ENCODE results near the gene HOXA10.

The HOXA10 gene

GRCh38 chr7:27203964-27204594 lies 30.0 kb upstream of the HOXA10 start:
- no peak for DNase-seq (ENCODE audit: low read depth)

- no peak for DNase-seq (ENCODE audit: low read depth)
Observed at GRCh38 chr7:27203365-27203953, 29.3 kb upstream of the HOXA10 start.

GRCh38 chr7:27202862-27203134 lies 28.7 kb upstream of the HOXA10 start:
- no peak for DNase-seq (ENCODE audit: low read depth)

GRCh38 chr7:27202018-27202861 lies 28.1 kb upstream of the HOXA10 start:
- no peak for DNase-seq (ENCODE audit: low read depth)

DNA sequence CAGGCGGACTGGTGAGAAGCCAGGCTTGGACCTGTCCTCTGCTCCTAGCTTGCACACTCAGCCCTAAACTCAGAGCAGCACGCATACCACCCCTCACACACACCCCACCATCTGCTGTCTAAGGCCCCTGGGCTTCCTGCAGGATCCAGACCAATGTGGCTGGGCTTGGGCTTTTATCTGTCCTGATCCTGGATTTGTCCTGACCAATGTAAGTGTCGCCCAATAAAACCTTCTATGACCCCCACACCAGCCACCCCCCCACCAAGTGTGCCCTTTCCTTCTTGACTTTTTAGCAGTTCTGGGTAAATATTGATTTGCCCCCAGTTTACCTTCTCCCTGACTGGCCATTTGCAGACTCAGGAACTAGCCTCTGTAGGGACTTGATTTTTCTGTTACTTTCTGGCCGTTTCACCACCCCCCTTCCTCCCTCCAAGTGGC lies 27.5 kb upstream of the HOXA10 start:
- DNase-seq (ENCODE audit: low read depth): no peak

DNA sequence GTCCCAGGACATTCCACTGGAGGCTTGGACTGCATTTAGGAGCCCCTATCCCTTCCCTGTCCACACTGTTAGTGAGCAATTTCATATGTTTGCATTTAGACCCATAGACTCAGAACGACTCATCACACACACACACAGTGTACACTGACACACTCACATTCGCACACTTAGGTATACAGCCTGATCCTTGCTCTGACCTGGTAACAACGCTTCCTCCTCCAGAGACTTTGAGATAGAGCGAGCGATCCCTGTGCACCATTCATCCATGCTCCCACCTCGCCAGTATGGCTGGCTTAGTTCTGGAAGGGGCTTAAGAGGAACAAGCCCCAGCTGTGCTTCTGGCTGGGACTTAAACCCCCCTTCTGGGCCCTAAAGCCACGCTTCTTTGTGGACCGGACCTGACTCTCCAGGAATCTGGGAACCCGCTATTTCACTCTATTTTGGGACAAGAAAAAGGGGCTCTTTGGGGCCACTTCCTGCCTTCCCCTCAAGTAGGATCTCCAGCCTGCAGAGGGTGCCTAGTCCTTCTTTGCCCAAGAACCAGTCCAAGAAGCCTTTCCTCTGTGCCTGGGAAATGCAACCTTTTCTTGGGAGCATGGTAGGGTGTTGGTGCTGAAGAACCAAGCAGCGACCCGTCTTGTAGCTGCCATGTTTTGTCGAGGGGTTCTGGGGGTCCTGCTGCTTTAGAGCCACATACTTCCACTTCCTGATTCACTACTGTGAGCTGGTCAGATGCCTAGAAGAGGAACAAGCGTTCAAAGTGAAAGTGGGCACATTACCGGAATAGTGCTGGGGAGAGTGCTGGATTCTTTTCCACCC lies 26.9 kb upstream of the HOXA10 start:
- DNase-seq (ENCODE audit: low read depth): no peak

- no peak for DNase-seq (ENCODE audit: low read depth)
Observed at GRCh38 chr7:27199849-27200760, 26.0 kb upstream of the HOXA10 start, which contains the start of gene HOXA13. TSS of gene HOXA13 (minus strand) at chr7:27200091. CDS start at chr7:27200077, 14 bp downstream.

DNA sequence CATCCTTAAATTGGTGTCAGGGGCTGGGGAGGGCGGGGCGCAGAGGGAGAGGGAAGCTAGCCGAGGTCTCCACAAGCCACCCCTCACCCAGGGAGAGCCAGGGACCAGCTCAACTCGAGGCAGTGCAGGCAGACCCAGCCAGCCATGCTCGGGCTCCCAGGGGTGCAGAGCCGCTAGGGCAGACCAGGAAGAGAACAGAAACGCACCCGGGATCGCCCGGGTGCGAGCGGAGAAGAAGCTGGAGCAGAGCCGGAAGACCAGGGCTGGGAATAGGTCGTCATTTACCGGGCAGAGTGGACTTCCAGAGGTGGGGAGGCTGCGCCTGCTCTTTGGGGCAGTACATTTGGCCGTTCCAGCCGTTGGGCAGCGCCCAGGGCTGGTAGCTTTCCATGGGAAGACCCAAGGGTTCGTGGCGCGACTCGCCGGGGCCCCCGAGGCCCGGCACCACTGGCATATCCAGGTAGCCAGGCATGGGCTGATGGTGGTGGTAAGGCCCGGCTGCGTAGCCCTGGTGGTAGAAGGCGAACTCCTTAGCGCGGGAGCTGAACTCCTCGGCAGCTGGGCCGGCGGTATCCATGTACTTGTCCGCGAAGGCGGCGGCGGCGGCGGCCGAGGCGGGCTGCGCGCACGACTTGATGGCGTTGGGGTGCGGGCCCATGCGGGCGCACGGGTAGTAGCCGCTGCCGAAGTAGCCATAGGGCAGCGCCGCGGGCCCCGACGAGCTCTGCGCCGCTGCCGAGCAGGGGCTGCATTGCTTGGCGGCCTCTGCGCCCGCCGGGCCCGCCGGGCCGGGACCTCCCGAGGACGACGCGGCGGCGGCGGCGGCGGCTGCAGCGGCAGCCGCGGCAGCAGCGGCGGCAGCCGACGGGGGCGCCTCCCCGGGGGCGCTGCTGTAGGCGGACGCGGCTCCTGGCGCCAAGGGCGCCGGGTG lies 25.0 kb upstream of the HOXA10 start:
- DNase-seq (ENCODE audit: low read depth): no peak

- DNase-seq (ENCODE audit: low read depth): no peak
Observed at GRCh38 chr7:27198138-27198841, 24.2 kb upstream of the HOXA10 start.

GRCh38 chr7:27197137-27198042 lies 23.3 kb upstream of the HOXA10 start:
- no peak for DNase-seq (ENCODE audit: low read depth)

- DNase-seq (ENCODE audit: low read depth): peak; percentile 75
Observed at GRCh38 chr7:27196287-27196767, 22.2 kb upstream of the HOXA10 start.

- no peak for DNase-seq (ENCODE audit: low read depth)
Observed at GRCh38 chr7:27194686-27195379, 20.7 kb upstream of the HOXA10 start.

DNA sequence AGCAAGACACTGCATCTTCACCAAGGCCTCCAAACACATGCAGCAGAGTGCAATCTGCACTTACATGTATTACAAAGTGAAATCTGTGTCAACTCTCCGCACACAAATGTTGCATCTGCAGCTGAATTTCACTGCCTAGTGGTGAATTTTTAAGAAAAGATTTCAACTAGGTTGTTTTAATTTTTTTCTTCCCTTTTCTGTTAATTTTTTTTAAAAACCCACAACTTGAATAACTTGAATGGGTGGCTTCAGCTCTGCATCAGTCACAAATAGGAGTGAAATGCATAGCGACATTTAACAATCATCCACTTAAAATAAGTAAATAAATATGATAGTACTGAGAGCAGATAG lies 19.9 kb upstream of the HOXA10 start:
- no peak for DNase-seq (ENCODE audit: low read depth)

DNA sequence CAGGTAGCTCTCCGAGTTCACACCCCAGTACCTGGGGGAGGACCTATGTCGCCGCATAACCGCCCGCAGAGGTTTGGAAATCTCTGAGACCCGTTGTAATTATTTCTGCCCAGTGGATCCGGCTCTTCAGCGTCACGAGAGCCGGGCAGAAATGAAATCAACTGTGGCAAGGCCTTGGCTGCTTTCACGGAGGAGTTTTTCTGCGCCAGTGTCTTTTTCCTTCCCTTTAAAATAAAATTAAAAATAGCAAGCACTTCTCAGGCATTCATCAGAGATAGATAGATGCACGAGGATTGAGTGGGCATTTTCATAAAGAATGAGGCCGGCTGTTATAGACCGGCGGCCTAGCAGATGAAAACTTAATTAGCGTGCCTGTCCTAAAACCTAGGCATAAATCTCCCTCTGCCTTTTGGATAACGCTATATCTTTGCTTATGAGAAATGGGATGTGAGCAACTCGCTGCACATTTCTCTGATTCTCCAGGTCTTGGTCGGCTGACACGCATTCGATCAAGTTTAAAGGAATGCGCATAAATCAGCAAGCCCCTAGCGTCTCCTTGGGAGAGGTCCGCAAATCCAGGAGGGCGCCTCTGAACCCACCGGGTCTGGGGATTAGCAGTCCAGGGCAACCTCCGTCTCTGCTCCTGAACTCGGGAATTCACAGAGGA lies 19.3 kb upstream of the HOXA10 start:
- DNase-seq (ENCODE audit: low read depth): no peak

DNA sequence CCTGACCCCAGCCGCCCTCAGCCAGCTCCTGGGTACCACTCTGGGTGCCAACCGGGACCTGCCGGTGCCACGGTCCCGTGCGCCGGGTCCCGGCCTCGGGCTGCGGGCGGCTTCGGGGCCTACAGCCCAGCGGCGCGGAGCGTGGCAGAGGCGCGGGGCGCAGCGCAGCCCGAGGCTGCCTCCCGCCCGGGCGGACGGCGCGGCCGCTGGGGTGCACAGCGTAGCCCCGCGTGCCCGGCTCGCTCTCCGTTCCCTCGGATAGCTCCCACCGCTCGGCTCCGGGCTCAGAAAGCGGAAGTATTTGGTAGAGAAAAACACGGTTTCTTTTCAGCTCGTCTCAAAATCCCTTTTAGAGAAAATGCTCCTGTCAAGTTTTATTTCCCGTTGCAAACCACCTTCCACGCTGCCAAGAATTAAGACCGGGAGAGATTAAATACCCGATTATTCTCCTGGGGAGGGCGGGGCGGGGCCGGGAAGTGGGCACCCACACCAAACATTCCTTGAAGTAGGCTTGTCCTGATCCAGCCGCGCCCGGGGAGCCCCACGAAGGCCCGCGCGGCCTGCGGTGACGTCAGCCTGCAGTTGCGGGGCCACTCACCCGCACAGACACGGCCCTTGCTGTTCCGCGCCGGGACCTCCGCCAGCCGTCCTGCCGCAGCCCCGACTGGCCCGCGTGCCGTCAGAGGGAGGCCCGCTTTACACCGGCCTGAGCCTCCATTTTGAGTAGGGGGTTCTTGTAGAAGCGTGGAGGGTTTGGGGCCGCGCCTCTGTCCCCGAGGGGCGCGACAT lies 18.6 kb upstream of the HOXA10 start:
- DNase-seq (ENCODE audit: low read depth): no peak

GRCh38 chr7:27191833-27192545 lies 17.9 kb upstream of the HOXA10 start:
- no peak for DNase-seq (ENCODE audit: low read depth)
